Endodermal cell (in vitro differentiated cells): ENCODE measurements around the gene GPLD1. TPM values are rescaled to one million over a fixed set of nuclear protein-coding genes. Genes with fewer than 3 reads are reported as not detected.
"Not testable (repeated sequence)": the region's sequence is repeated elsewhere in the genome, so short reads cannot be mapped to it uniquely, and the experiment has no call there.

ENCODE experiments used
- DNase-seq: peaks from one replicate; pipeline ENCODE4 v3.0.0-alpha.2; 2017
- H3K27ac ChIP-seq: 2 replicates; pipeline ENCODE4 v1.5.1; 2013; ENCODE audit warnings: mild to moderate bottlenecking, low read depth, low read length, moderate library complexity
- H3K27me3 ChIP-seq: 2 replicates; pipeline ENCODE4 v1.6.1; 2013; ENCODE audit warnings: mild to moderate bottlenecking, low read length, moderate library complexity; ENCODE audit not compliant: insufficient read depth, control insufficient read depth, poor library complexity, severe bottlenecking
- H3K36me3 ChIP-seq: 2 replicates; pipeline ENCODE4 v1.7.0; 2013; ENCODE audit warnings: mild to moderate bottlenecking, low read length, moderate library complexity; ENCODE audit not compliant: control insufficient read depth, insufficient read depth
- H3K4me1 ChIP-seq: one replicate; pipeline ENCODE4 v1.7.0; 2013; ENCODE audit warnings: low read length; ENCODE audit not compliant: control insufficient read depth, insufficient read depth
- H3K4me3 ChIP-seq: 2 replicates; pipeline ENCODE4 v1.5.1; 2013; ENCODE audit warnings: mild to moderate bottlenecking, low read length, moderate library complexity
- H3K9ac ChIP-seq: 2 replicates; pipeline ENCODE4 v1.6.1; 2013; ENCODE audit warnings: mild to moderate bottlenecking, low read length, moderate library complexity; ENCODE audit not compliant: poor library complexity, severe bottlenecking; ENCODE audit errors: extremely low read depth
- H3K9me3 ChIP-seq: 2 replicates; pipeline ENCODE4 v1.6.1; 2013; ENCODE audit warnings: mild to moderate bottlenecking, low read length, moderate library complexity; ENCODE audit not compliant: control insufficient read depth
- H3K27ac Mint-ChIP-seq: 2 replicates; pipeline ENCODE4 v1.8.0; 2020; ENCODE audit warnings: mixed read lengths
- H3K27me3 Mint-ChIP-seq: 2 replicates; pipeline ENCODE4 v1.8.0; 2021; ENCODE audit warnings: mild to moderate bottlenecking, mixed read lengths; ENCODE audit not compliant: insufficient read depth
- H3K36me3 Mint-ChIP-seq: 2 replicates; pipeline ENCODE4 v1.8.0; 2020; ENCODE audit warnings: low read depth, mixed read lengths
- H3K4me1 Mint-ChIP-seq: 2 replicates; pipeline ENCODE4 v1.8.0; 2020; ENCODE audit warnings: mixed read lengths
- H3K4me3 Mint-ChIP-seq: 2 replicates; pipeline ENCODE4 v1.8.0; 2020; ENCODE audit warnings: mild to moderate bottlenecking, moderate library complexity, mixed read lengths
- H3K9me3 Mint-ChIP-seq: 2 replicates; pipeline ENCODE4 v1.8.0; 2020; ENCODE audit warnings: mild to moderate bottlenecking, mixed read lengths
- CTCF ChIP-seq: fragments of 200-600 bp; sonication (generic); conservative IDR thresholded peaks from 2 replicates; pipeline ENCODE4 v1.5.0; 2021; ENCODE audit warnings: antibody characterized with exemption, mild to moderate bottlenecking
- WGBS, 2 experiments: methylation state at CpG; one replicate each; pipeline versions ENCODE4 v1.1.5 to v1.1.7; 2013; ENCODE audit warnings: missing lambda C conversion rate in 2 of 2, mixed read lengths in 1 of 2; ENCODE audit not compliant: insufficient coverage in 1 of 2, insufficient read length in 1 of 2; 5-methylcytosine and 5-hydroxymethylcytosine counted together
- total RNA-seq, 2 donors: library from RNA; stranded (reverse); fragmentation: NEBNext Ultra II Directional in 1 of 2; extraction: Animal tissue kit (Norgen Biotek cat#: 25700) in 1 of 2; gene quantifications; 2 replicates in 1 of 2; 3 replicates in 1 of 2; pipeline ENCODE4 v1.2.1, GENCODE V29; 2021

Gene GPLD1
- total RNA-seq, 2 donors from 2014 or later: 5.3 to 7.5 TPM

- no peaks in the 10 kb centered on the region for H3K36me3 Mint-ChIP-seq
- WGBS, 2 experiments: no CpG with 5 or more reads among the region's 1 CpG
Measured at GRCh38 chr6:24387818-24388217, 101.6 kb downstream of the GPLD1 start.

GRCh38 chr6:24385536-24386269 lies 103.7 kb downstream of the GPLD1 start:
- Mint-ChIP-seq H3K4me3 (no peak overlapping the region), H3K36me3 (no peaks in the 10 kb centered on the region), H3K4me1 (no peaks in the 10 kb centered on the region), H3K9me3 (peaks cover 2% of the 10 kb centered on the region), H3K27me3 (no peaks in the 10 kb centered on the region), H3K27ac (no peak overlapping the region)
- Histone ChIP-seq H3K9ac (no peak overlapping the region), H3K9me3 (no peaks in the 10 kb centered on the region), H3K36me3 (no peaks in the 10 kb centered on the region), H3K4me3 (no peak overlapping the region), H3K27me3 (no peaks in the 10 kb centered on the region), H3K4me1 (no peaks in the 10 kb centered on the region), H3K27ac (no peak overlapping the region)
- no peak for DNase-seq
- 83 to 93% methylated on average over 6 to 8 of the region's 8 CpGs for WGBS, 2 experiments
- no peak for TF ChIP-seq CTCF

More at GRCh38 chr6:24387818-24388217, 101.6 kb downstream of the GPLD1 start:
- Mint-ChIP-seq H3K9me3 (peaks cover 2% of the 10 kb centered on the region), H3K4me1 (peaks cover 5% of the 10 kb centered on the region), H3K27ac (no peak overlapping the region), H3K4me3 (no peak overlapping the region), H3K27me3 (no peaks in the 10 kb centered on the region)
- H3K4me3 ChIP-seq: no peak overlapping the region
- no peaks in the 10 kb centered on the region for H3K9me3 ChIP-seq
- no peak for DNase-seq
- H3K27me3 ChIP-seq: no peaks in the 10 kb centered on the region
- no peak for TF ChIP-seq CTCF
- no peaks in the 10 kb centered on the region for H3K4me1 ChIP-seq
- H3K27ac ChIP-seq: no peak overlapping the region
- H3K36me3 ChIP-seq: no peaks in the 10 kb centered on the region
- no peak overlapping the region for H3K9ac ChIP-seq

GRCh38 chr6:24384369-24385130 lies 104.8 kb downstream of the GPLD1 start:
- DNase-seq, H3K27ac ChIP-seq, H3K27me3 ChIP-seq, H3K27me3 Mint-ChIP-seq, H3K9ac ChIP-seq, H3K4me1 Mint-ChIP-seq, H3K27ac Mint-ChIP-seq, H3K9me3 Mint-ChIP-seq, H3K9me3 ChIP-seq, H3K4me3 Mint-ChIP-seq, H3K4me1 ChIP-seq, H3K36me3 ChIP-seq, H3K36me3 Mint-ChIP-seq, H3K4me3 ChIP-seq: not testable (repeated sequence)
- 93 to 100% methylated on average over 3 to 5 of the region's 5 CpGs for WGBS, 2 experiments

GRCh38 chr6:24382891-24383494 lies 106.4 kb downstream of the GPLD1 start:
- H3K4me3 Mint-ChIP-seq, H3K27ac Mint-ChIP-seq, H3K4me1 ChIP-seq, H3K36me3 Mint-ChIP-seq, H3K9ac ChIP-seq, H3K9me3 Mint-ChIP-seq, H3K36me3 ChIP-seq, H3K4me1 Mint-ChIP-seq, H3K27ac ChIP-seq, H3K27me3 ChIP-seq, H3K9me3 ChIP-seq, DNase-seq, H3K27me3 Mint-ChIP-seq, H3K4me3 ChIP-seq: not testable (repeated sequence)
- 85 to 95% methylated on average over 5 to 9 of the region's 9 CpGs for WGBS, 2 experiments
